A549 treated with GW870086 at 1 μM for 4 hours (cell line): ENCODE data around the gene TNFAIP8L2. TPM values are rescaled to one million over a fixed set of nuclear protein-coding genes. Genes with fewer than 3 reads are reported as not detected.

ENCODE experiments used
- total RNA-seq: library from RNA; stranded (reverse); fragments of 200-300 nt; extraction: Qiagen RNA extraction; gene quantifications from 5 replicates; pipeline ENCODE4 v1.2.3, GENCODE V29; 2022; ENCODE audit warnings: low read depth

Gene TNFAIP8L2
- not detected in 5 replicates for total RNA-seq

GRCh38 chr1:151156515-151156819 lies at the start of gene TNFAIP8L2:
TNFAIP8L2 (plus strand) TSS chr1:151156649; CDS start chr1:151158698, 2,049 bp downstream.

GRCh38 chr1:151146412-151147131 lies 9.9 kb upstream of the TNFAIP8L2 start, which contains the start of gene SEMA6C:
SEMA6C (minus strand) TSS chr1:151146631; CDS start chr1:151142621, 4,010 bp downstream.

DNA sequence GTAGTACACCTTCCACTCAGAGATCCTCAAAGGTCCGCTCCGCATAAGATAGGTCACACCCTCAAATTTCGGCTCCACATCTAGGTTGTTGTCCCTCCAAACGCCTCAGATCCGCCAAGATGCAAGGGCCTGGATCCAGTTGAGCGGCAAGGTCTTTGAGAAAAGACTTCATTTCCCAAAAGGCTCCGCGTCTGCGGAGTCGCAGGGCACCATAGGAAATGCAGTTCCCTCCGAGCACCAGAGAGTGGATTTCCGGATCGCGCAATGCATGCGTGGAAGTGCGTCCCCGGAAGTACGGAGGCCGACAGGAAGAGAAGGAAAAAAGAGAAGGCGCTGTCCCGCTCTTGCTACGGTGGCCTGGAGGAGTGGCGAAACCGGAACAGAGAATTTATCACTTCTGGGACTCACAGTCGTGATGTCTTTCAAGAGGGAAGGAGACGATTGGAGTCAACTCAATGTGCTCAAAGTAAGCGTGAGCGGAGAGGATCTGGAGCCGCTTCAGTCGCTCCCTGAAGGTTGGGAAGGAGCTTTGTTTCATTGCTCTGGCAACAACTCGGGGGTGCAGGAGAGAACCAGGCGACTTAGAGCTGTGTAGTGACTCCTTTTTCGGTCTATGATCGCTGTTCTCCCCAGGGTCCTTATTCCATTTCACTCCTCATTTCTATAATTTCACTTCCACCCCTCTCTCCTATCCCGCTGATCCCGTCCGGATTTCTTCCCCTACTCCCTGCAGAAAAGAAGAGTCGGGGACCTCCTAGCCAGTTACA lies 9.5 kb downstream of the TNFAIP8L2 start, which contains the start of the genes LYSMD1 and SCNM1:
LYSMD1 (minus strand) TSS at position 165 of the 767 bp plus-strand sequence. CDS start 644 bp downstream, outside the sequence.
SCNM1 (plus strand) TSS at position 407 of the 767 bp plus-strand sequence; CDS start at position 416, 9 bp downstream.

GRCh38 chr1:151175863-151176262 lies 19.4 kb downstream of the TNFAIP8L2 start, which contains the start of gene TMOD4:
TMOD4 (minus strand) TSS chr1:151175981; CDS start chr1:151174875, 1,106 bp downstream.

GRCh38 chr1:151189637-151190445 lies 33.4 kb downstream of the TNFAIP8L2 start, which contains the start of gene VPS72:
VPS72 (minus strand) TSS chr1:151190197; CDS start chr1:151190121, 76 bp downstream.

DNA sequence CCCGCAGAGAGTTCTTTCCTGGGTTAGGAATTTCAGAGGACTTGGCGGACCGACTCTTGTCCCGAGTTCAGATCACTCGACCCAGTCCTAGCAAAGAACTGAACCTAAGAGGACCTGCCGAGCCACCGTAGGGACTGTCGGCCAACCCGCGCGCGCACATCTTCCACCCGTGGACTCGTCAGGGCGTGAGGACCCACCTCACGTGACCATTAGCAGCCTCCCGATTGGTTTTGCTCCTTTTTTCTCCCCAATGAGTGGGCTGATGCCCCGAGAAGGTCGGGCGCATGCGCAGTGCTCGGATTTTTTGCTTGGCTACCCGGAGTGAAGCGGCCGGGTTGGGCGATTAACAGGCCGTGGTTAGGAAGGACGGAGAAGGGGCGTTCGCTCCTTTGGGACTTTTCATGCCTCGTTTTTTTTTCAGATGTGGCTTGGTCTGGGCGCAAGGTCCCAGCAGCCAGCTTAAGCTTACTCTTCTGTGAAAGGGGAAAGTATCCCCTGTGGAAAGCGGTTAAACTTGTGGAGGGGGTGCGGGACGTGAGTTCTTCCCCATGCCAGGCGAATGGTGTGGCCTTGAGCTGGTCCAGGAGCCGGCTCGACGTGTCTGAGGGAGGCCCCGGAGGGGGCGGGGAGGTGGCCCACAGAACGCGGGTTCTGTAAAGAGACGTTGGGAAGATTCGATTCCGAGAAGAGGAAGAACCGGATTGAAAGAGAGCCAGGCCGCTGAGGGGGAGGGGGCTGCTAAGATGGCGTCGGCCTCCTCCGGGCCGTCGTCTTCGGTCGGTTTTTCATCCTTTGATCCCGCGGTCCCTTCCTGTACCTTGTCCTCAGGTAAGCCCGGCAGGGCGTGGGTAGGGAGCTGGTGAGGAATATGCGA lies 42.0 kb downstream of the TNFAIP8L2 start, which contains the start of gene PIP5K1A:
PIP5K1A (plus strand) TSS at position 299 of the 874 bp plus-strand sequence; CDS start at position 744, 445 bp downstream.

Other genes with a start within 250 kb of the TNFAIP8L2 start
- 18.0 to 24.1 TPM (median 23.2 TPM) in 5 replicates for gene SETDB1, start 230.3 kb upstream of the TNFAIP8L2 start, total RNA-seq
- gene CERS2, start 181.8 kb upstream of the TNFAIP8L2 start, total RNA-seq, result 240 to 254 TPM (median 248 TPM) in 5 replicates
- gene ANXA9, start 174.4 kb upstream of the TNFAIP8L2 start, total RNA-seq, result 0.71 to 1.3 TPM (median 0.99 TPM) in 5 replicates
- gene MINDY1, start 149.7 kb upstream of the TNFAIP8L2 start, total RNA-seq, result 2.6 to 3.6 TPM (median 3.5 TPM) in 5 replicates
- gene PRUNE1, start 148.2 kb upstream of the TNFAIP8L2 start, total RNA-seq, result 10.8 to 15.9 TPM (median 14.0 TPM) in 5 replicates
- 0.05 to 0.24 TPM (median 0.12 TPM) in 4 of 5 replicates, not detected in the other for gene BNIPL, start 120.1 kb upstream of the TNFAIP8L2 start, total RNA-seq
- gene C1orf56, start 108.9 kb upstream of the TNFAIP8L2 start, total RNA-seq, result 5.3 to 8.6 TPM (median 6.4 TPM) in 5 replicates
- gene CDC42SE1, start 97.0 kb upstream of the TNFAIP8L2 start, total RNA-seq, result 83.0 to 88.9 TPM (median 84.7 TPM) in 5 replicates
- 12.5 to 18.3 TPM (median 17.0 TPM) in 5 replicates for gene MLLT11, start 96.3 kb upstream of the TNFAIP8L2 start, total RNA-seq
- gene GABPB2, start 85.9 kb upstream of the TNFAIP8L2 start, total RNA-seq, result 2.9 to 3.5 TPM (median 3.0 TPM) in 5 replicates
- 0.91 to 2.9 TPM (median 1.8 TPM) in 5 replicates for gene SEMA6C, start 10.0 kb upstream of the TNFAIP8L2 start, total RNA-seq
- gene LYSMD1, start 9.3 kb downstream of the TNFAIP8L2 start, total RNA-seq, result 5.1 to 7.7 TPM (median 5.8 TPM) in 5 replicates
- gene SCNM1, start 9.5 kb downstream of the TNFAIP8L2 start, total RNA-seq, result 42.4 to 52.8 TPM (median 47.8 TPM) in 5 replicates
- 0.31 to 0.33 TPM in 2 of 5 replicates, not detected in the others for gene TMOD4, start 19.3 kb downstream of the TNFAIP8L2 start, total RNA-seq
- gene VPS72, start 33.5 kb downstream of the TNFAIP8L2 start, total RNA-seq, result 42.3 to 58.6 TPM (median 46.7 TPM) in 5 replicates
- gene PIP5K1A, start 41.9 kb downstream of the TNFAIP8L2 start, total RNA-seq, result 48.7 to 54.3 TPM (median 49.8 TPM) in 5 replicates
- 168 to 195 TPM (median 180 TPM) in 5 replicates for gene PSMD4, start 98.1 kb downstream of the TNFAIP8L2 start, total RNA-seq
- gene ZNF687, start 125.7 kb downstream of the TNFAIP8L2 start, total RNA-seq, result 10.8 to 14.8 TPM (median 12.6 TPM) in 5 replicates
- gene PI4KB, start 170.8 kb downstream of the TNFAIP8L2 start, total RNA-seq, result 23.4 to 27.4 TPM (median 27.0 TPM) in 5 replicates
- 20.1 to 24.6 TPM (median 23.8 TPM) in 5 replicates for gene RFX5, start 190.6 kb downstream of the TNFAIP8L2 start, total RNA-seq
- 6.1 to 8.0 TPM (median 6.9 TPM) in 5 replicates for gene SELENBP1, start 216.1 kb downstream of the TNFAIP8L2 start, total RNA-seq
- 379 to 439 TPM (median 422 TPM) in 5 replicates for gene PSMB4, start 242.9 kb downstream of the TNFAIP8L2 start, total RNA-seq